ENCODE data around the gene FAM168B.

DNA sequence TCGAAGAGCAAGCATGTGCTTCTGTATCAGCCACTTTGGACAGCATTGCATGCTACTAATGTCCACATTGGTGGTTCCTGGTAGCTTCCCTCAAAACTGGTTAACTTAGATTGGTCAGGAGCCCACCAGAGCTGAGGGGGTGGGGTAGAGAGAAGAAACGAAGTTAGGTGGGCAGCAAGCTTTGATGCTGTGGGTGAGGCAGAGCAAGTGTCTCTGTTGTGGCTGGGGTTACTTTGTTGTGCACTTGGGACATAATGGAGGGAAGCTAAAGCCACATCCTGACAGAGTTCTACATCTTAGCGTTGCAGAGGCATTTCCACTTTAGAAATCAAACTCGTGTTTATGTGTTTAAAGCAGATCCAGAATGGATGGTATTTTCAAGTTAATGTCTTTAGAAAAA is 82.7 kb downstream of the FAM168B start:
- TF ChIP-seq CEBPB (IDR thresholded peaks at IDR 0.05) (no peak), TCF12 (IDR thresholded peaks at IDR 0.05; ENCODE audit: low read depth) (no peak), CREB1 (IDR thresholded peaks at IDR 0.05; ENCODE audit: low read depth) (no peak), RAD21 (IDR thresholded peaks at IDR 0.05; ENCODE audit: low read depth) (no peak), FOXM1 (IDR thresholded peaks at IDR 0.05; ENCODE audit: borderline replicate concordance, low read depth) (no peak), YY1 (IDR thresholded peaks at IDR 0.05; ENCODE audit: low read depth) (no peak), EGR1 (IDR thresholded peaks at IDR 0.05) (no peak)

All from Ishikawa (cell line).